GM12891 (cell line): ENCODE results near the gene NADSYN1.

ENCODE experiments used
- PAX5 ChIP-seq: IDR thresholded peaks from 2 replicates; pipeline ENCODE4 v1.6.1; 2011; ENCODE audit warnings: low read length, moderate library complexity, mild to moderate bottlenecking; ENCODE audit not compliant: insufficient read depth, severe bottlenecking
- POLR2A ChIP-seq: IDR thresholded peaks from 2 replicates; pipeline ENCODE4 v1.6.1; 2011; ENCODE audit warnings: low read depth, low read length, control low read depth
- POLR2AphosphoS5 ChIP-seq: IDR thresholded peaks from 2 replicates; pipeline ENCODE4 v1.6.1; 2011; ENCODE audit warnings: low read depth, low read length, control low read depth
- POU2F2 ChIP-seq: IDR thresholded peaks from 2 replicates; pipeline ENCODE4 v1.6.1; 2011; ENCODE audit warnings: low read depth, mild to moderate bottlenecking, control low read depth, low read length, moderate library complexity
- SPI1 ChIP-seq: IDR thresholded peaks from 2 replicates; pipeline ENCODE4 v1.6.1; 2011; ENCODE audit warnings: low read depth, low read length, control low read depth
- TAF1 ChIP-seq: IDR thresholded peaks from 2 replicates; pipeline ENCODE4 v1.6.1; 2011; ENCODE audit warnings: low read depth, low read length, control low read depth

DNA sequence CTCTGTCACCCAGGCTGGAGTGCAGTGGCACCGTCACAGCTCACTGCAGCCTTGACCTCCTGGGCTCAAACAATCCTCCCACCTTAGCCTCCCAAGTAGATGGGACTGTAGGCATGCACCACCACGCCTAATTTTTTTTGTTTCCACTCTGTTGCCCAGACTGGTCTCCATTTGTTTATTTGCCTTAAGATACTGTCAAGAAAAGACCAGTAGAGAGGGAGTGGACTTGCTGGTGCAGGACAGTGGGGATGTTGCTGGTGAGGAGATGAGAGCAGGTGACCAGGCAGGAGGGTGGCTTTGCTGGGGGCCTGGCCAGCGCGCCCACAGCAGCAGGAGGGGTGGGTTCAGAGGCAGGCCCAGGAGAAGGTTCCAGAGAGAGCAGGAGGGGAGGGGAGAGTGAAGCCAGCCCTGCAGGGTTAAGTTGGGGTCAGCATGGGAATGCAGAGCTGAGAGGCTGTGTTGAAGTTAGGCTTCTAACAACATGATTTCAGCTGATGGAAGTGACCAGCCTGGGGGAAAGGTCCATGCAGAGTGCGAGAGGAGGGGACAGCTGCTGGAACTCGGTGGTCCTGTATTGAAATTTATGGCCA is 35.8 kb downstream of the NADSYN1 start:
- TF ChIP-seq POLR2AphosphoS5 (no peak), POLR2A (no peak), PAX5 (no peak), TAF1 (no peak), POU2F2 (no peak), SPI1 (no peak)
